MM.1S (cell line): ENCODE data around the gene HMGB2.
A peak's percentile ranks its signal among the peaks of the same experiment; 100 is the strongest.

ENCODE experiments used
- DNase-seq: peaks from one replicate; pipeline ENCODE4 v3.0.0-alpha.2; 2015
- H2AFZ ChIP-seq: fragments of 300-600 bp; sonication (generic); 2 replicates; pipeline ENCODE4 v1.6.0; 2016; ENCODE audit warnings: antibody characterized with exemption, low read length
- H3F3A ChIP-seq: fragments of 300-600 bp; sonication (generic); 2 replicates; pipeline ENCODE4 v1.6.1; 2016; ENCODE audit warnings: mild to moderate bottlenecking, antibody characterized with exemption, low read length, moderate library complexity, mixed read lengths; ENCODE audit not compliant: insufficient read depth
- H3K27ac ChIP-seq: fragments of 300-600 bp; sonication (generic); 2 replicates; pipeline ENCODE4 v1.5.1; 2016; ENCODE audit warnings: mild to moderate bottlenecking, low read length
- H3K27me3 ChIP-seq: fragments of 300-600 bp; sonication (generic); replicated peaks from 2 replicates; pipeline ENCODE4 v1.6.0; 2016; ENCODE audit warnings: low read length; ENCODE audit not compliant: insufficient read depth
- H3K36me3 ChIP-seq: fragments of 300-600 bp; sonication (generic); replicated peaks from 2 replicates; pipeline ENCODE4 v1.6.1; 2016; ENCODE audit warnings: mild to moderate bottlenecking, low read length, mixed read lengths; ENCODE audit not compliant: insufficient read depth
- H3K4me1 ChIP-seq: fragments of 300-600 bp; sonication (generic); 2 replicates; pipeline ENCODE4 v1.6.1; 2016; ENCODE audit warnings: low read length, mixed read lengths
- H3K4me2 ChIP-seq: fragments of 300-600 bp; sonication (generic); 2 replicates; pipeline ENCODE4 v1.6.0; 2016; ENCODE audit warnings: low read depth, low read length
- H3K4me3 ChIP-seq: fragments of 300-600 bp; sonication (generic); 2 replicates; pipeline ENCODE4 v1.5.1; 2016; ENCODE audit warnings: low read length, mixed read lengths
- H3K79me2 ChIP-seq: fragments of 300-600 bp; sonication (generic); 2 replicates; pipeline ENCODE4 v1.6.1; 2016; ENCODE audit warnings: mixed run types, low read length, mixed read lengths
- H3K9ac ChIP-seq: fragments of 300-600 bp; sonication (generic); 2 replicates; pipeline ENCODE4 v1.6.1; 2016; ENCODE audit warnings: low read length, mixed read lengths
- H3K9me2 ChIP-seq: fragments of 300-600 bp; sonication (generic); replicated peaks from 2 replicates; pipeline ENCODE4 v1.6.1; 2016; ENCODE audit warnings: mild to moderate bottlenecking, low read length, mixed read lengths; ENCODE audit not compliant: insufficient read depth
- H3K9me3 ChIP-seq: fragments of 300-600 bp; sonication (generic); replicated peaks from 2 replicates; pipeline ENCODE4 v1.6.1; 2016; ENCODE audit warnings: mild to moderate bottlenecking, low read length, mixed read lengths; ENCODE audit not compliant: insufficient read depth
- H4K20me1 ChIP-seq: fragments of 300-600 bp; sonication (generic); 2 replicates; pipeline ENCODE4 v1.6.1; 2016; ENCODE audit warnings: mild to moderate bottlenecking, low read length, moderate library complexity, mixed read lengths; ENCODE audit not compliant: insufficient read depth
- CTCF ChIP-seq: fragments of 300-600 bp; sonication (generic); IDR thresholded peaks from 2 replicates; pipeline ENCODE4 v1.5.1; 2016; ENCODE audit warnings: antibody characterized with exemption, low read length, mixed read lengths
- EZH2 ChIP-seq: fragments of 300-600 bp; sonication (generic); optimal IDR thresholded peaks from 2 replicates; pipeline ENCODE3; 2017; ENCODE audit warnings: low read depth, mild to moderate bottlenecking, antibody characterized with exemption, low read length, mixed read lengths
- EZH2phosphoT487 ChIP-seq: fragments of 300-600 bp; sonication (generic); IDR thresholded peaks from 2 replicates; pipeline ENCODE4 v1.6.1; 2018; ENCODE audit warnings: antibody characterized with exemption, low read length

HMGB2 gene

GRCh38 chr4:173317004-173317403 lies 17.2 kb downstream of the HMGB2 start:
- no peaks in the 10 kb centered on the region for H3K36me3 ChIP-seq
- no peak for DNase-seq

GRCh38 chr4:173316060-173316459 lies 18.1 kb downstream of the HMGB2 start:
- H3K4me1 ChIP-seq: peaks cover 17% of the 10 kb centered on the region
- H3K36me3 ChIP-seq: no peaks in the 10 kb centered on the region
- H3K9ac ChIP-seq: no peak overlapping the region

More at GRCh38 chr4:173317004-173317403, 17.2 kb downstream of the HMGB2 start:
- Histone ChIP-seq H2AFZ (no peak overlapping the region), H3F3A (0 out of 2 replicates have a peak, but pooled peaks cover 3% of the 10 kb centered on the region), H3K27ac (no peak overlapping the region), H3K79me2 (no peaks in the 10 kb centered on the region), H3K27me3 (no peaks in the 10 kb centered on the region), H3K4me3 (no peak overlapping the region), H3K9me3 (no peaks in the 10 kb centered on the region), H3K9me2 (no peaks in the 10 kb centered on the region), H3K4me1 (peaks cover 17% of the 10 kb centered on the region), H4K20me1 (no peaks in the 10 kb centered on the region), H3K4me2 (no peak overlapping the region), H3K9ac (no peak overlapping the region)
- TF ChIP-seq EZH2 (no peak), CTCF (peak; percentile 29)

GRCh38 chr4:173314715-173315114 lies 19.4 kb downstream of the HMGB2 start:
- no peak for TF ChIP-seq CTCF
- TF ChIP-seq EZH2: no peak
- no peak for TF ChIP-seq EZH2phosphoT487
- Histone ChIP-seq H3K79me2 (no peaks in the 10 kb centered on the region), H3K4me1 (peaks cover 14% of the 10 kb centered on the region), H3F3A (no peaks in the 10 kb centered on the region), H3K36me3 (no peaks in the 10 kb centered on the region), H3K9me3 (no peaks in the 10 kb centered on the region), H3K9ac (no peak overlapping the region), H4K20me1 (no peaks in the 10 kb centered on the region), H3K4me3 (no peak overlapping the region), H3K9me2 (no peaks in the 10 kb centered on the region), H3K27me3 (no peaks in the 10 kb centered on the region), H3K4me2 (no peak overlapping the region), H3K27ac (no peak overlapping the region), H2AFZ (no peak overlapping the region)
- DNase-seq: no peak

More at GRCh38 chr4:173316060-173316459, 18.1 kb downstream of the HMGB2 start:
- H3F3A ChIP-seq: 0 out of 2 replicates have a peak, but pooled peaks cover 3% of the 10 kb centered on the region
- no peak overlapping the region for H3K4me2 ChIP-seq
- H3K27me3 ChIP-seq: no peaks in the 10 kb centered on the region
- no peak overlapping the region for H3K4me3 ChIP-seq
- no peaks in the 10 kb centered on the region for H3K9me2 ChIP-seq
- no peak overlapping the region for H3K27ac ChIP-seq
- H2AFZ ChIP-seq: no peak overlapping the region
- H4K20me1 ChIP-seq: no peaks in the 10 kb centered on the region
- H3K79me2 ChIP-seq: no peaks in the 10 kb centered on the region
- no peak for TF ChIP-seq CTCF
- no peak for TF ChIP-seq EZH2phosphoT487
- TF ChIP-seq EZH2: no peak
- no peaks in the 10 kb centered on the region for H3K9me3 ChIP-seq
- DNase-seq: no peak
